ENCODE data around the gene MAML2. TPM values are rescaled to one million over a fixed set of nuclear protein-coding genes. Genes with fewer than 3 reads are reported as not detected.

The MAML2 gene
- total RNA-seq, 3 donors from 2014 or later (not counting 1 experiment from before 2014, with no cell fraction given): 14.2 to 20.5 (median 16.1) TPM

GRCh38 chr11:96017856-96018255, 325.1 kb downstream of the MAML2 start:
- H3K9me3 ChIP-seq (ENCODE audit: control insufficient read depth, insufficient read depth, low read length): no peaks in the 10 kb centered on the region
- Mint-ChIP-seq H3K4me3 (no peak overlapping the region), H3K4me1 (peaks cover 29 to 32% of the 10 kb centered on the region in 2 donors), H3K36me3 (no peaks in the 10 kb centered on the region), H3K27me3 (ENCODE audit: low read depth in 2 of 2) (no peaks in the 10 kb centered on the region), H3K9me3 (no peaks in the 10 kb centered on the region), H3K27ac (no peak overlapping the region)
- intact Hi-C loops (cut with micrococcal nuclease): no loop called here
- H3K27ac ChIP-seq (ENCODE audit: low read length): no peak overlapping the region
- H3K27me3 ChIP-seq (ENCODE audit: control insufficient read depth, insufficient read depth, low read length): no peaks in the 10 kb centered on the region
- WGBS (ENCODE audit: insufficient coverage): 100% methylated on average over 3 of the region's 3 CpGs
- ATAC-seq: no peak
- TF ChIP-seq, protein P1, sequence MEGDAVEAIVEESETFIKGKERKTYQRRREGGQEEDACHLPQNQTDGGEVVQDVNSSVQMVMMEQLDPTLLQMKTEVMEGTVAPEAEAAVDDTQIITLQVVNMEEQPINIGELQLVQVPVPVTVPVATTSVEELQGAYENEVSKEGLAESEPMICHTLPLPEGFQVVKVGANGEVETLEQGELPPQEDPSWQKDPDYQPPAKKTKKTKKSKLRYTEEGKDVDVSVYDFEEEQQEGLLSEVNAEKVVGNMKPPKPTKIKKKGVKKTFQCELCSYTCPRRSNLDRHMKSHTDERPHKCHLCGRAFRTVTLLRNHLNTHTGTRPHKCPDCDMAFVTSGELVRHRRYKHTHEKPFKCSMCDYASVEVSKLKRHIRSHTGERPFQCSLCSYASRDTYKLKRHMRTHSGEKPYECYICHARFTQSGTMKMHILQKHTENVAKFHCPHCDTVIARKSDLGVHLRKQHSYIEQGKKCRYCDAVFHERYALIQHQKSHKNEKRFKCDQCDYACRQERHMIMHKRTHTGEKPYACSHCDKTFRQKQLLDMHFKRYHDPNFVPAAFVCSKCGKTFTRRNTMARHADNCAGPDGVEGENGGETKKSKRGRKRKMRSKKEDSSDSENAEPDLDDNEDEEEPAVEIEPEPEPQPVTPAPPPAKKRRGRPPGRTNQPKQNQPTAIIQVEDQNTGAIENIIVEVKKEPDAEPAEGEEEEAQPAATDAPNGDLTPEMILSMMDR (IDR thresholded peaks at IDR 0.05): no peak
- no peak overlapping the region for H3K4me3 ChIP-seq (ENCODE audit: low read length)
- peaks cover 18% of the 10 kb centered on the region for H3K4me1 ChIP-seq (ENCODE audit: control insufficient read depth, insufficient read depth, low read length)
- DNase-seq: no peak
- H3K36me3 ChIP-seq (ENCODE audit: control insufficient read depth, insufficient read depth, low read length): no peaks in the 10 kb centered on the region

- ATAC-seq (no peak), DNase-seq (no peak)
- Histone ChIP-seq H3K4me1 (ENCODE audit: control insufficient read depth, insufficient read depth, low read length) (peaks cover 21% of the 10 kb centered on the region), H3K9me3 (ENCODE audit: control insufficient read depth, insufficient read depth, low read length) (no peaks in the 10 kb centered on the region), H3K36me3 (ENCODE audit: control insufficient read depth, insufficient read depth, low read length) (no peaks in the 10 kb centered on the region), H3K4me3 (ENCODE audit: low read length) (no peak overlapping the region), H3K27me3 (ENCODE audit: control insufficient read depth, insufficient read depth, low read length) (no peaks in the 10 kb centered on the region), H3K27ac (ENCODE audit: low read length) (no peak overlapping the region)
- intact Hi-C loops (cut with micrococcal nuclease): no loop called here
- H3K9me3 Mint-ChIP-seq: no peaks in the 10 kb centered on the region
- H3K36me3 Mint-ChIP-seq: no peaks in the 10 kb centered on the region
- 100% methylated on average over 1 of the region's 1 CpG for WGBS (ENCODE audit: insufficient coverage)
- H3K4me3 Mint-ChIP-seq: no peak overlapping the region
- H3K27me3 Mint-ChIP-seq (ENCODE audit: low read depth in 2 of 2): no peaks in the 10 kb centered on the region
- TF ChIP-seq, protein P1 (IDR thresholded peaks at IDR 0.05): no peak
- H3K27ac Mint-ChIP-seq: no peak overlapping the region
- peaks cover 37 to 41% of the 10 kb centered on the region in 2 donors for H3K4me1 Mint-ChIP-seq
Measured at GRCh38 chr11:96016978-96017502, 326.0 kb downstream of the MAML2 start.

- H3K4me1 ChIP-seq (ENCODE audit: control insufficient read depth, insufficient read depth, low read length): peaks cover 22% of the 10 kb centered on the region
- intact Hi-C loops (cut with micrococcal nuclease): no loop called here
- ATAC-seq: peak; percentile 21 to 59 (median 56)
Measured at GRCh38 chr11:96015906-96016565, 327.0 kb downstream of the MAML2 start.

More at GRCh38 chr11:96015906-96016565, 327.0 kb downstream of the MAML2 start:
- H3K36me3 ChIP-seq (ENCODE audit: control insufficient read depth, insufficient read depth, low read length): no peaks in the 10 kb centered on the region
- DNase-seq: peak in 1 of 2 donors; percentile 71
- no peaks in the 10 kb centered on the region for H3K9me3 ChIP-seq (ENCODE audit: control insufficient read depth, insufficient read depth, low read length)
- peaks cover 38 to 43% of the 10 kb centered on the region in 2 donors for H3K4me1 Mint-ChIP-seq
- no peak overlapping the region for H3K4me3 ChIP-seq (ENCODE audit: low read length)
- TF ChIP-seq, protein P1 (IDR thresholded peaks at IDR 0.05): no peak
- H3K27me3 ChIP-seq (ENCODE audit: control insufficient read depth, insufficient read depth, low read length): no peaks in the 10 kb centered on the region
- no peak overlapping the region for H3K4me3 Mint-ChIP-seq
- no peaks in the 10 kb centered on the region for H3K27me3 Mint-ChIP-seq (ENCODE audit: low read depth in 2 of 2)
- H3K27ac Mint-ChIP-seq: no peak overlapping the region
- no peaks in the 10 kb centered on the region for H3K36me3 Mint-ChIP-seq
- no peaks in the 10 kb centered on the region for H3K9me3 Mint-ChIP-seq
- no peak overlapping the region for H3K27ac ChIP-seq (ENCODE audit: low read length)
- WGBS (ENCODE audit: insufficient coverage): 0% methylated on average over 1 of the region's 4 CpGs
